Osteocyte (in vitro differentiated cells): ENCODE data around the gene RAP2C. TPM values are rescaled to one million over a fixed set of nuclear protein-coding genes. Genes with fewer than 3 reads are reported as not detected.
A peak's percentile ranks its signal among the peaks of the same experiment; 100 is the strongest.

Experiments
- DNase-seq: peaks from one replicate; pipeline ENCODE4 v3.0.0; 2021; ENCODE audit warnings: mixed read lengths; ENCODE audit not compliant: unreplicated experiment; ENCODE audit errors: extremely low spot score
- H3K27ac Mint-ChIP-seq: one replicate; pipeline ENCODE4 v1.8.0; 2021; ENCODE audit warnings: mild to moderate bottlenecking, mixed read lengths; ENCODE audit not compliant: unreplicated experiment
- H3K27me3 Mint-ChIP-seq: one replicate; pipeline ENCODE4 v1.8.0; 2021; ENCODE audit warnings: mixed read lengths; ENCODE audit not compliant: unreplicated experiment
- H3K36me3 Mint-ChIP-seq: one replicate; pipeline ENCODE4 v1.8.0; 2021; ENCODE audit warnings: mixed read lengths; ENCODE audit not compliant: unreplicated experiment
- H3K4me1 Mint-ChIP-seq: one replicate; pipeline ENCODE4 v1.8.0; 2021; ENCODE audit warnings: mixed read lengths; ENCODE audit not compliant: unreplicated experiment
- H3K4me3 Mint-ChIP-seq: one replicate; pipeline ENCODE4 v1.8.0; 2021; ENCODE audit warnings: mild to moderate bottlenecking, moderate library complexity, mixed read lengths; ENCODE audit not compliant: unreplicated experiment
- H3K9me3 Mint-ChIP-seq: one replicate; pipeline ENCODE4 v1.8.0; 2021; ENCODE audit warnings: mixed read lengths; ENCODE audit not compliant: unreplicated experiment
- CTCF ChIP-seq: fragments of 200-600 bp; sonication (generic); IDR thresholded peaks from 2 replicates; pipeline ENCODE4 v1.5.0; 2021; ENCODE audit warnings: antibody characterized with exemption, mild to moderate bottlenecking, moderate library complexity
- long read RNA-seq: library from polyadenylated mRNA; unstranded; transcript quantifications from one replicate; pipeline ENCODE4 v2.0.0, GENCODE V29; 2021
- total RNA-seq: library from RNA; stranded (reverse); gene quantifications from 2 replicates; pipeline ENCODE4 v1.2.1, GENCODE V29; 2021

RAP2C gene
- 44.3 and 52.2 TPM in 2 replicates for total RNA-seq
- long read RNA-seq, partial matches to known transcripts, result 200 of 215 reads
- long read RNA-seq, other reads (novel, unspliced or antisense), result 13 of 215 reads

GRCh38 chrX:132219343-132219768, at the start of gene RAP2C:
RAP2C (minus strand) TSS chrX:132219447; CDS start chrX:132217268, 2,179 bp downstream.
- Mint-ChIP-seq H3K9me3 (no peaks in the 10 kb centered on the region), H3K36me3 (no peaks in the 10 kb centered on the region), H3K4me1 (peaks cover 31% of the 10 kb centered on the region), H3K27me3 (no peaks in the 10 kb centered on the region), H3K27ac (peak within 1 kb of the TSS; percentile 94), H3K4me3 (peak within 1 kb of the TSS; percentile 95)
- peak; percentile 88 for DNase-seq
- TF ChIP-seq CTCF, result peak; percentile 89

GRCh38 chrX:132267392-132267791, 48.1 kb upstream of the RAP2C start:
- DNase-seq, result no peak
- Mint-ChIP-seq H3K36me3 (no peaks in the 10 kb centered on the region), H3K4me3 (no peak overlapping the region), H3K27me3 (no peaks in the 10 kb centered on the region), H3K4me1 (peaks cover 17% of the 10 kb centered on the region), H3K9me3 (peaks cover 11% of the 10 kb centered on the region), H3K27ac (no peak overlapping the region)
- TF ChIP-seq CTCF, result no peak

- peaks cover 11% of the 10 kb centered on the region for H3K9me3 Mint-ChIP-seq
- DNase-seq, result no peak
- H3K27ac Mint-ChIP-seq, result no peak overlapping the region
- no peak for TF ChIP-seq CTCF
- H3K4me1 Mint-ChIP-seq, result peaks cover 15% of the 10 kb centered on the region
- H3K36me3 Mint-ChIP-seq, result no peaks in the 10 kb centered on the region
- no peaks in the 10 kb centered on the region for H3K27me3 Mint-ChIP-seq
- H3K4me3 Mint-ChIP-seq, result no peak overlapping the region
Measured at GRCh38 chrX:132266583-132267355, 47.5 kb upstream of the RAP2C start.

GRCh38 chrX:132263127-132263526, 43.9 kb upstream of the RAP2C start:
- Mint-ChIP-seq H3K36me3 (no peaks in the 10 kb centered on the region), H3K4me3 (no peak overlapping the region), H3K27ac (no peak overlapping the region), H3K9me3 (peaks cover 11% of the 10 kb centered on the region), H3K27me3 (no peaks in the 10 kb centered on the region), H3K4me1 (no peaks in the 10 kb centered on the region)
- DNase-seq, result no peak
- TF ChIP-seq CTCF, result no peak

- peaks cover 11% of the 10 kb centered on the region for H3K9me3 Mint-ChIP-seq
- H3K4me3 Mint-ChIP-seq, result no peak overlapping the region
- no peak for TF ChIP-seq CTCF
- DNase-seq, result no peak
- H3K36me3 Mint-ChIP-seq, result no peaks in the 10 kb centered on the region
- no peak overlapping the region for H3K27ac Mint-ChIP-seq
- H3K4me1 Mint-ChIP-seq, result no peaks in the 10 kb centered on the region
- no peaks in the 10 kb centered on the region for H3K27me3 Mint-ChIP-seq
Measured at GRCh38 chrX:132258509-132258908, 39.3 kb upstream of the RAP2C start.
